ENCODE measurements around the gene DENND1B.

DNA sequence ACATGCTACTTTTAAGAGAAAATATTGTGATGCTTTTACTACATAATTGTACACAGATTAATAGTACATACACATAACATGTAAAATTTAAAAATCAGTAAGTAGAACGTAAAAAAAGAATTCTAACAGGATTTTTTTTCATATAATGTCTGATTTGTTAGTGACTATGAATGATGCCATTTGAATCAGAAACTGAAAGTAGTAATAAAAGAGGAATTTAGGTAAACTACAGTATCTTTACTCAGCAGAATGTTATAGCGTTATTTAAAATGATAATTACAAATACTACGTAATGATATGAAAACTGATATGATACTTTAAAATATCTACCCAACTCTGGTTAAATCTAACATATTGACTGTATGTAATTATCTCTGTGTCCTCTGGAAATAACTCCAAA, 116.1 kb downstream of the DENND1B start:
- TF ChIP-seq, protein P1, sequence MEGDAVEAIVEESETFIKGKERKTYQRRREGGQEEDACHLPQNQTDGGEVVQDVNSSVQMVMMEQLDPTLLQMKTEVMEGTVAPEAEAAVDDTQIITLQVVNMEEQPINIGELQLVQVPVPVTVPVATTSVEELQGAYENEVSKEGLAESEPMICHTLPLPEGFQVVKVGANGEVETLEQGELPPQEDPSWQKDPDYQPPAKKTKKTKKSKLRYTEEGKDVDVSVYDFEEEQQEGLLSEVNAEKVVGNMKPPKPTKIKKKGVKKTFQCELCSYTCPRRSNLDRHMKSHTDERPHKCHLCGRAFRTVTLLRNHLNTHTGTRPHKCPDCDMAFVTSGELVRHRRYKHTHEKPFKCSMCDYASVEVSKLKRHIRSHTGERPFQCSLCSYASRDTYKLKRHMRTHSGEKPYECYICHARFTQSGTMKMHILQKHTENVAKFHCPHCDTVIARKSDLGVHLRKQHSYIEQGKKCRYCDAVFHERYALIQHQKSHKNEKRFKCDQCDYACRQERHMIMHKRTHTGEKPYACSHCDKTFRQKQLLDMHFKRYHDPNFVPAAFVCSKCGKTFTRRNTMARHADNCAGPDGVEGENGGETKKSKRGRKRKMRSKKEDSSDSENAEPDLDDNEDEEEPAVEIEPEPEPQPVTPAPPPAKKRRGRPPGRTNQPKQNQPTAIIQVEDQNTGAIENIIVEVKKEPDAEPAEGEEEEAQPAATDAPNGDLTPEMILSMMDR (IDR thresholded peaks at IDR 0.05): no peak
- TF ChIP-seq POLR2A (IDR thresholded peaks at IDR 0.05): no peak
